Heart left ventricle (tissue), 13 donors: ENCODE data around the gene STRN3.

ENCODE experiments used
- POLR2A ChIP-seq, 2 donors: fragments of 450-650 bp; IDR thresholded peaks; one replicate each; pipeline ENCODE4 v1.6.1; 2017; ENCODE audit warnings: antibody characterized with exemption in 2 of 2, mild to moderate bottlenecking in 2 of 2, moderate library complexity in 2 of 2
- TF ChIP-seq, protein P1 (sequence below), 12 donors: fragments of 200-600 bp; sonication (generic) in 4 of 12; IDR thresholded peaks; one replicate each; pipeline versions ENCODE4 v1.5.0 to v1.8.0; 2018 to 2022; ENCODE audit warnings: antibody characterized with exemption in 12 of 12, mild to moderate bottlenecking in 5 of 12
- donor health status: ischemic (EF 13 %, LVEDD 7.1; RV severe dilation, severe dysfunction).
- donor health status: DM: no; HTN: yes; CAD: no.
- donor health status: DM: no; HTN: no; CAD: no.
- donor health status: ischemic (EF 25% LVEDD 6.9; RV normal size, moderate dysfunction).
- donor health status: ischemic (EF 25% LVEDD 5.7; RV mildly dilated, moderate dysfunction).
- donor health status: ischemic (EF 35%, LVEDD 5.7; RV mildly dilated, moderate dysfunction).
- donor health status: nonischemic (EF 11% LVEDD 7.7; RV severe dilation, severe dysfunction).
- donor health status: DM: yes; HTN: yes; CAD: no.
- donor health status: PGD.
- donor health status: ischemic (EF 29% LVEDD 5.4; RV normal size, mild dysfunction).
- donor health status: nonischemic (EF 23%, LVEDD 6.1; RV moderate dilation, normal function).

DNA sequence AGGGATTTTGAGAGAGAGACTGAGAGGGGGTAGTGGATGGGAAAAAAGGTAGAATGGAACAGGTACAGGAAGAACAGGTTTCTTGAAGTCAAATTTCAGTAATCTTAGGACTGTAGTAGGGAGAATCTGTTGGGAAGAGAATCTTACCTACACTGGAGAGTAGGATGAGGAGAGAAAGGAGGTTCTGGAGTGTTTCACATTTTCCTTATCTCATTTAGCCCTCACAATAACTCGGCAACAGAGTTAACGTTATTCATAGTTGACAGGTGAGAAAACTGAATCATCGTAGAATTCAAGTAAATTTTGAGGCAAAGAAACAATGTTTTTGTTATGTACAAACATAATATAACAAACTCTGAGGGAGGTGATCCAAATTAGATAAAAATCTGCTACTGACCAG is 17.2 kb upstream of the STRN3 start:
- TF ChIP-seq, protein P1, sequence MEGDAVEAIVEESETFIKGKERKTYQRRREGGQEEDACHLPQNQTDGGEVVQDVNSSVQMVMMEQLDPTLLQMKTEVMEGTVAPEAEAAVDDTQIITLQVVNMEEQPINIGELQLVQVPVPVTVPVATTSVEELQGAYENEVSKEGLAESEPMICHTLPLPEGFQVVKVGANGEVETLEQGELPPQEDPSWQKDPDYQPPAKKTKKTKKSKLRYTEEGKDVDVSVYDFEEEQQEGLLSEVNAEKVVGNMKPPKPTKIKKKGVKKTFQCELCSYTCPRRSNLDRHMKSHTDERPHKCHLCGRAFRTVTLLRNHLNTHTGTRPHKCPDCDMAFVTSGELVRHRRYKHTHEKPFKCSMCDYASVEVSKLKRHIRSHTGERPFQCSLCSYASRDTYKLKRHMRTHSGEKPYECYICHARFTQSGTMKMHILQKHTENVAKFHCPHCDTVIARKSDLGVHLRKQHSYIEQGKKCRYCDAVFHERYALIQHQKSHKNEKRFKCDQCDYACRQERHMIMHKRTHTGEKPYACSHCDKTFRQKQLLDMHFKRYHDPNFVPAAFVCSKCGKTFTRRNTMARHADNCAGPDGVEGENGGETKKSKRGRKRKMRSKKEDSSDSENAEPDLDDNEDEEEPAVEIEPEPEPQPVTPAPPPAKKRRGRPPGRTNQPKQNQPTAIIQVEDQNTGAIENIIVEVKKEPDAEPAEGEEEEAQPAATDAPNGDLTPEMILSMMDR (IDR thresholded peaks at IDR 0.05), result no peak
- no peak for TF ChIP-seq POLR2A (IDR thresholded peaks at IDR 0.05)
